Measurements from ENCODE around the gene AIMP1. TPM values are rescaled to one million over a fixed set of nuclear protein-coding genes. Genes with fewer than 3 reads are reported as not detected.
A peak's percentile ranks its signal among the peaks of the same experiment; 100 is the strongest.

Gene AIMP1
- 13.0 and 15.5 TPM in 2 replicates for total RNA-seq (2014; rRNA removed; shearing (Covaris generic))

DNA sequence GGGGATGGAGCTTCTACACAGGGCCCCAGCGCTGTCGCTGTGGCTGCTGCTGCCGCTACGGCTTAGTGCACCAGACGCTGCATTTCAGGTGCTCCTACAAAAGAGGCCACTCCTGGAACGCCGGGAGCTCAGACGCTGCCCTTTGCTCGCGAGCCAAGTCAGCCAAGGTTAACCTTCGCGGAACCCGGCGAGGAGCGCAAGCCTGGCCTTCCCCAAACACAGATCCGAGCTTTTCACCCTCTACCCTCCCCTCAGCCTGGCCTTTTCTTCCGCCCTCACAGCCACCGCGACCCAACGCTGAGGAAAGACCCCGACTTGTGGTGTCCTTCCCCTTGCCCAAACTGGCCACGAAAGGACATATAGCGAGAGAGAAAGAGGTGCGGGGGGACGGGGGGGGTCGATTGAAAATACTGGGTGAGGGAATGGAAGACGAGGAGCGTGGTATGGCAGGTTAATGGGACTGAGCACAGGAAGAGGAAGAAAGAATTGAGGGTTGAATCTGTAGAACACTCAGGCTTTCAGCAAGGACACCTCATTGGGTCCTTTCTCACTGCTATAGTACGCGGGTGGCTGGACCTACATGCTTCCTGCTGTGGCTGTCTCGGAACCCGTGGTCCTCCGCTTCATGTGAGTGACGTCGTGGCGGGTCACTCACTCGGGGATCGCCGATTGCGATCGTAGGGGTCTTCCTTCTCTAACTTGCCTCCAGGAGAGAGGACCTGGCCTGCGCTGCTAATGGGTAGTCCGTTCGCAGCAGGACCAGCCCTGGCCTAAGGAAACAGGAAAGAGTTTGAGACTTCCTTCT is at the start of gene AIMP1, which contains the start of gene TBCK:
TSS of gene AIMP1 (plus strand) at position 583 of the 805 bp plus-strand sequence. CDS start 8,460 bp downstream, outside the sequence.
TSS of gene TBCK (minus strand) at position 242 of the 805 bp plus-strand sequence. CDS start 7,249 bp downstream, outside the sequence.
- peak; percentile 93 for DNase-seq (ENCODE audit: low spot score)

DNA sequence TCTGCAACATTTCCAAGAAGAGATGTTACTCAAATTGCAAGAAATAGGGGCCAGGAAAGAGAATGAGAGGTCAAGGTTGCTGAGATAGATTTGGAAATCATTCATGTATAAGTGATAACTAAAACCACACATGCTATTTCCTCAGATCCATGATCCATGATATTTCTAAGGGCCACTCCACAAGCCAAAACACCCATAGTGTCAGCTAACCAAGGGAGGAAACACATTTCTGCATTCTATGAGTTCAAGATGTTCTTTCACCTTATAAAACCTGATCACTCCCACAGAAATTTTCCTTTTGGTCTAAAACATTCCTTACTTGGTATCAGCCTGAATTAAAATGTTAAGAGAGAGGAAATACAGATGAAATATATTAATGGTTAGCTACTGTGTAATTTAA is 47.6 kb upstream of the AIMP1 start:
- DNase-seq (ENCODE audit: low spot score), result no peak

DNA sequence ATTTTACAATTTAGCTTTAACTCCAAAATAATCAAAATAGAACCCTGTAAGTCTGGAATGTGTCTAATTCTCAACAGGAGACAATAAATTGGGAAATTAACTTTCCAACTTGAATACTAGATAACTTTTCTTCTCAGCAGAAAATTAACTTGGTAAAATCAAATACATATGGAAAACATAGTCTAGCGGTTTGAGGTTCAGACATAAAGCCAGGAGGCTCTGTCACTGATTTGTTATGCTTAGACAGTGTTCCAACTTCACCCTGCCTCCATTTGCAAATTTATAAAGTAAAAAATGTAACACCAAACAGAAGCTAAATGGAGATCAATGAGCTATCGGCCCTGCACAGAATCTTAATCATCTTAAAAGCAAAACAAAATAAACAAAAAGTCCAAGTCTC is 46.6 kb upstream of the AIMP1 start:
- DNase-seq (ENCODE audit: low spot score), result no peak

- no peak for DNase-seq (ENCODE audit: low spot score)
Measured at GRCh38 chr4:106270736-106271135, 45.6 kb upstream of the AIMP1 start.

DNA sequence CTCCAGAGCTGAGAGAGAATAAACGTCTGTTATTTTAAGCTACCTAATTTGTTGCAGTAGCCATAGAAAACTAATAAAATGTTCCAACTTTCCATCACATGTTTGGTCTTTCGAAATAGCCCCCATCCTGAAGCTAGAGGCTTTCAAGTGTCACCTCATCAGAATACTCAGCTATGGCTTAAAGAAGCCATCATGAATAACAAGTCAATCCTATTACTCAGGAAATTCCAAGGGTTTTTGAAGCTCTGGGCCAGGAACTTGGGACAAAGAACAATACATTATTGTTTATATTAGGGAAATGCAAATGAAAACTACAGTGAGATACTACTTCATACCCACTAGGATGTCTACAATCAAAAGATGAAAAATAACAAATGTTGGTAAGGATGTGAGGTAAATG is 42.5 kb upstream of the AIMP1 start:
- DNase-seq (ENCODE audit: low spot score), result no peak

- no peak for DNase-seq (ENCODE audit: low spot score)
Measured at GRCh38 chr4:106277140-106277675, 39.1 kb upstream of the AIMP1 start.

DNA sequence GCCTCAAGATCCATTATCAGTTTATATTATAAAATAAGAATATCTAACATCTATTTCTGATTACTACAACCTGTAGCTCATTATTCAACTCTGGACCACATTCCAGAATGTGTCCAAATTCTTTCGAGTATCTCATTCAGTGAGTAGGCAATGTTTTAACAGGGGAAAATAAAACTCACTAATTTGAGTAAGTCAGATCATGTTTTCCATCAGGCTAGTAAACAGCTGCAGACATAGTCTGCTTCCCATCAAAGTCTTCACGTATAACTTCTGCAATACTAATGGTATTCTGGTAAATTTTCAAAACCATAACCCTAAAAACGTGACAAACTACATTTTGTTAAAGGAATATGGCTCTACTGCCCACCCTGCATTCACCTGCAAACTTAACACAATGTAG is 32.1 kb upstream of the AIMP1 start:
- no peak for DNase-seq (ENCODE audit: low spot score)

DNA sequence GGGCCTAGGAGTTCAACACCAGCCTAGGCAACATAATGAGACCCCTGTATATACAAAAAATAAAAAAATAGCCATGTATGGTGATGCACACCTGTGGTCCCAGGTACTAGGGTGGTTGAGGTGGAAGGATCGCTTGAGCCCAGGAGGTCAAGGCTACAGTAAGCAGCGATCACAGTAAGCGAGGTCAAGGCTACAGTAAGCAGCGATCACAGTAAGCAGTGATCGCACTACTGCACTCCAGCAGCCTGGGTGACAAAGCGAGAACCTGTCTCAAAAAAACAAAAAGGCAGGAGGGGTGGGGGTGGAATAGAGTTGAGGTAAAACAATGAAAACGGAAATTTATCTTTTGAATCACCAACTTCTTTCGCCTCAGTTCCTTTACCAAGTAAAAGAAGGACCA is 29.7 kb upstream of the AIMP1 start:
- no peak for DNase-seq (ENCODE audit: low spot score)

GRCh38 chr4:106287353-106287969 is 28.9 kb upstream of the AIMP1 start:
- peak; percentile 65 for DNase-seq (ENCODE audit: low spot score)

DNA sequence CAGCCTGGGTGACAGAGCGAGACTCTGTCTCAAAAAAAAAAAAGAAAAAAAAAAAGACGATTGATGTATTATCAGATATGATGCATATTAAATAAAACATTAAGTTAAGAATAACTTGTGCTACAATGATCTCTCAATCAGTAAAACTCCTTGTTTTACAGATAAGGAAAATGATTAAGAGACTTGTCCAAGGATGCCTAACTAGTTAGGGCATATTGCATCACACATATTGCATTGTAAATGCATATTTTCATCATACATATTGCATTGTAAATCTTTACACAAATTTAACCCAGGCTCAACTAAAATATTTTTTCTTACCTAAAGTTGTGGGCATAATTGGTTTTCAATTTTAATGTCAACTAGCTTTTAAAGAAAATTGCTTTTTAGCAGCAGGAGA is 26.6 kb upstream of the AIMP1 start:
- no peak for DNase-seq (ENCODE audit: low spot score)

GRCh38 chr4:106291678-106292077 is 24.7 kb upstream of the AIMP1 start:
- DNase-seq (ENCODE audit: low spot score), result no peak

DNA sequence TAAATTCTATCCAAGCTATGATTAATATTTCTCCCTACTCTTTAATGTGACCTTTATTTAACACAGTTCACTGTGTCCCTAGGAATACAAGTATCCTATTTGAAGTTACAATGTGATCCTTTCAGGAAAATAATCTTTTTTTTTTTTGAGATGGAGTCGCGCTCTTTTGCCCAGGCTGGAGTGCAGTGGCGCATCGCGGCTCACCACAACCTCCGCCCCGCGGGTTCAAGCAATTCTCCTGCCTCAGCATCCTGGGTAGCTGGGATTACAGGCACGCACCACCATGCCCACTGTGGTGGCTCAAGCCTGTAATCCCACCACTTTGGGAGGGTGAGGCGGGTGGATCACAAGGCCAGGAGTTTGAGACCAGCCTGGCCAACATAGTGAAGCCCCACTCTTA is 22.3 kb upstream of the AIMP1 start:
- DNase-seq (ENCODE audit: low spot score), result no peak

DNA sequence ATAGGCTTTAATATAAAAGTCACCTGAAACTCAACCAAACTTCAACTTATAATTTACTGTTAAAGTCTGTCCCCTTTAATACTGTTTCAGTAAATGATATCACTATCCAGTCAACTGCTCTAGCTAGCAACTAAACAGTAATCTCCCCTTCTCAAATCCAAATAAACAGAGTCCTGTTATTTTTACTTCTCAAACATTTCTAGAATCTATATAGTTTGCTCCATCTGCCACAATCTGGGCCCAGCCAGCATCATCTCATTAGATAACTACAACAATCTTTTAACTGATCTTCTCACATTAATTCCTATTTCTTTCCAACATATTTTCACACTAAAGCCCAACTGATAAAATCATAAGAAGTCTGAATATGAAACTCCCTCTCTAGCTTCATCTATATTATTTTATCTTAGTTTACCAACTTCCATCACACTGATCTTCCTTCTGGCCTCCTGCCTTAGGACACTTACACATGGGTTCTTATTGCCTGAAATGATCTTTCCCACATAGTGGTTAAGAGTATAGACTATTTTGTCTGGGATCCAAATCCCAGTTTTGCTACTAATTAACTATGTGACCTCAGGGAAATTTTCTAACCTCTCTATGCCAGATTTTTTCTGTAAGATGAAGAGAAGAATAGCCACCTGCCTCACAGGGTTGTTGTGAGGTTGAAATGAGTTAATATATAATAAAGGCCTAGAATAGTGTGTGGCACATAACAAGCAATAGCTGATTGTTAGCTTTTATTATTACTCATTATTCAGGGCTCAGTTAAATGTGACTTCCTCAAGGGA is 18.9 kb upstream of the AIMP1 start:
- DNase-seq (ENCODE audit: low spot score), result no peak

GRCh38 chr4:106299977-106300376 is 16.4 kb upstream of the AIMP1 start:
- DNase-seq (ENCODE audit: low spot score), result no peak

DNA sequence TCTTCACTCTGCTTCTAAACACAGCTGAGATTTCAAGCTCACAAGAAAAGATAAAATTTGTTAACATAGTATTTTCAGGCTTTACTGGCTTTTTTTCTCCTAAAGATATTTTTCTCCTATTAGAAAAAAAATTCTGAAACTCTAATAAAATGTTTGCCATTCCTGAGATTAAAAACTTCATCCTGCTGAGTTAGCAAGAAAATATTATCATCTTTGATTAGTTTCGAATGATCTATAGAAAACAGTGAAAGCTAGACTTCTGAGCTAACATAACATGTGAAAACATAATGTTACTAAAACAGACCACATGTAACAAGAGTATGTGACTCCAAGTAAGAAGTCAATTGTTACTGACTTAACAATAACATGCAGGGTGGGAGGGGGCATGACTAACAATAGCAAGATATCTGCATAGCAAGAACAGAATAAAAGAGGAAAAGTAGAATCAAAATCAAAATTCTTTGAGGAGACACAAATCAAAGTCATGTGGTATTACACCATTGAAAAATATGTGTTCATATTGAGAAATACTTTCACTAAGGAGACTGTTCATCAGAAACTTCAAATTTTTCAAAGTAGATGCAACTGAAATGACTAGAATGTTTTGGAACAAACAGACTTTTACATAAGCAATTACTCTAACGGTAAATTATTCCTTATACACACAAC is 14.8 kb upstream of the AIMP1 start:
- DNase-seq (ENCODE audit: low spot score), result no peak

- DNase-seq (ENCODE audit: low spot score), result no peak
Measured at GRCh38 chr4:106302062-106302438, 14.3 kb upstream of the AIMP1 start.

GRCh38 chr4:106303548-106304281 is 12.6 kb upstream of the AIMP1 start:
- no peak for DNase-seq (ENCODE audit: low spot score)

DNA sequence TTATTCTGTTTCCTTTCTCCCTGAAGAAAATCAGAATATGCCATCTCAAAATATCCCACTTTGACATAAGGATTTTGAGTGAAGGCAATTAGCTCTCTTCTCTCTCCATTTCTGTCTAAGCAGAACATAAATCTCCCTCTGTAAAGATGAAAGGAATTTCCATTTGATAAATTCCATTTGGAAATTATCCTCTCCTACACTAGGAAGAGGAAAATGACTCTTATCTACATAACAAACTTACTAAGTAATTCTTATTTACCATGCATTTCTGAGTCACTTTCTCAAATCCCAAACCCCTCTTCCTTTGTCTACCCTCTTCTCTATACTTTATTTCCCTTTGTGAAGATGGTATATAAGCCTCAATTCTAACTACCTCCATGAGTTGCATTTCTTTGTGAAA is 11.7 kb upstream of the AIMP1 start:
- no peak for DNase-seq (ENCODE audit: low spot score)

GRCh38 chr4:106305435-106306055 is 10.8 kb upstream of the AIMP1 start:
- DNase-seq (ENCODE audit: low spot score), result no peak

GRCh38 chr4:106306561-106306960 is 9.8 kb upstream of the AIMP1 start:
- DNase-seq (ENCODE audit: low spot score), result no peak

Measured in HT-29 (cell line).